Suprapubic skin (tissue), 4 donors: ENCODE measurements around the gene COLGALT1.

ENCODE experiments used
- EP300 ChIP-seq: sonication (generic); formaldehyde crosslinking; IDR thresholded peaks from one replicate; pipeline ENCODE4 v1.6.1; 2017; ENCODE audit warnings: antibody characterized with exemption
- POLR2A ChIP-seq, 2 donors: fragments of 450-650 bp; IDR thresholded peaks; one replicate each; pipeline ENCODE4 v1.6.1; 2017; ENCODE audit warnings: antibody characterized with exemption in 2 of 2, mild to moderate bottlenecking in 2 of 2, moderate library complexity in 2 of 2
- POLR2AphosphoS5 ChIP-seq, 3 donors: sonication (generic); formaldehyde crosslinking; IDR thresholded peaks; one replicate each; pipeline ENCODE4 v1.6.1; 2017; ENCODE audit warnings: antibody characterized with exemption in 3 of 3
- TF ChIP-seq, protein P1 (sequence below), 2 donors: fragments of 200-600 bp in 1 of 2; fragments of 450-650 bp in 1 of 2; sonication (generic) in 1 of 2; IDR thresholded peaks; one replicate each; pipeline ENCODE4 v1.5.1; 2016 to 2019; ENCODE audit warnings: antibody characterized with exemption in 2 of 2, mild to moderate bottlenecking in 1 of 2, moderate library complexity in 1 of 2

DNA sequence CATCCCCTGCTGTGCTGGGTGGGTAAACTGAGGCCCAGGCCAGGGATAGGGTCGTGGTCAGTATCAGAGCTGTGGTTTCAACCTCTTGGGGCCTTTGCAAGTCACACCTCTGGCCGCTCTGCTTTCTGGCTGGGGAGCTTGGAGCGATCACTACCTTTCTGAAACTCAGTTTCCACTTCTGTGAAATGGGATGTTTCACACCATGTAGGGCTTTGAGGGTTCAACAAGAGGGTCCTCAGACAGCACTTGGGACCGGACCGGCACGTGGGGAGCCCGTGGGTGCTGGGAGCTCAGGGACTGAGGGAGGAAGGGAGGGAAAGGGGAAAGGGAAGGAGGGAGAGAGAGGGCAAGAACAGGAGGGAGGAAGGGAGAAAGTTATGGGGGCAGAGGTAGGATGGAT lies 22.9 kb upstream of the COLGALT1 start:
- TF ChIP-seq, protein P1, sequence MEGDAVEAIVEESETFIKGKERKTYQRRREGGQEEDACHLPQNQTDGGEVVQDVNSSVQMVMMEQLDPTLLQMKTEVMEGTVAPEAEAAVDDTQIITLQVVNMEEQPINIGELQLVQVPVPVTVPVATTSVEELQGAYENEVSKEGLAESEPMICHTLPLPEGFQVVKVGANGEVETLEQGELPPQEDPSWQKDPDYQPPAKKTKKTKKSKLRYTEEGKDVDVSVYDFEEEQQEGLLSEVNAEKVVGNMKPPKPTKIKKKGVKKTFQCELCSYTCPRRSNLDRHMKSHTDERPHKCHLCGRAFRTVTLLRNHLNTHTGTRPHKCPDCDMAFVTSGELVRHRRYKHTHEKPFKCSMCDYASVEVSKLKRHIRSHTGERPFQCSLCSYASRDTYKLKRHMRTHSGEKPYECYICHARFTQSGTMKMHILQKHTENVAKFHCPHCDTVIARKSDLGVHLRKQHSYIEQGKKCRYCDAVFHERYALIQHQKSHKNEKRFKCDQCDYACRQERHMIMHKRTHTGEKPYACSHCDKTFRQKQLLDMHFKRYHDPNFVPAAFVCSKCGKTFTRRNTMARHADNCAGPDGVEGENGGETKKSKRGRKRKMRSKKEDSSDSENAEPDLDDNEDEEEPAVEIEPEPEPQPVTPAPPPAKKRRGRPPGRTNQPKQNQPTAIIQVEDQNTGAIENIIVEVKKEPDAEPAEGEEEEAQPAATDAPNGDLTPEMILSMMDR (IDR thresholded peaks at IDR 0.05) = no peak
- TF ChIP-seq POLR2AphosphoS5 (IDR thresholded peaks at IDR 0.05) (no peak), POLR2A (IDR thresholded peaks at IDR 0.05) (no peak), EP300 (no peak)
